HepG2 (cell line): ENCODE results near the gene SNX3. TPM values are rescaled to one million over a fixed set of nuclear protein-coding genes. Genes with fewer than 3 reads are reported as not detected.
A peak's percentile ranks its signal among the peaks of the same experiment; 100 is the strongest.

Experiments
- CHCHD3 ChIP-seq: sonication (generic); formaldehyde crosslinking; IDR thresholded peaks from 2 replicates; pipeline ENCODE4 v1.8.0; 2022; ENCODE audit warnings: mild to moderate bottlenecking, missing genetic modification reagents, moderate library complexity
- E2F1 ChIP-seq: sonication (generic); formaldehyde crosslinking; IDR thresholded peaks from 2 replicates; pipeline ENCODE4 v1.5.0; 2020; ENCODE audit warnings: missing genetic modification reagents
- E2F2 ChIP-seq: sonication (generic); formaldehyde crosslinking; IDR thresholded peaks from 2 replicates; pipeline ENCODE4 v1.4.0; 2020; ENCODE audit warnings: missing genetic modification reagents, borderline replicate concordance
- FOXP1 ChIP-seq, 2 experiments: fragments of 450-650 bp in 1 of 2; IDR thresholded peaks; 2 replicates each; pipeline ENCODE4 v1.6.1; 2017 to 2018; ENCODE audit warnings: antibody characterized with exemption in 1 of 2
- GATAD2A ChIP-seq: IDR thresholded peaks from 2 replicates; pipeline ENCODE4 v1.6.1; 2016
- IKZF1 ChIP-seq: fragments of 450-650 bp; IDR thresholded peaks from 2 replicates; pipeline ENCODE4 v1.7.1; 2016
- IRX3 ChIP-seq: sonication (generic); formaldehyde crosslinking; IDR thresholded peaks from 2 replicates; pipeline ENCODE4 v1.8.1; 2023; ENCODE audit warnings: mild to moderate bottlenecking, low read depth, missing genetic modification reagents, borderline replicate concordance
- PHF21A ChIP-seq: sonication (generic); formaldehyde crosslinking; IDR thresholded peaks from 2 replicates; pipeline ENCODE4 v1.5.0; 2020; ENCODE audit warnings: mild to moderate bottlenecking, missing genetic modification reagents
- TBX3 ChIP-seq: fragments of 450-650 bp; IDR thresholded peaks from 2 replicates; pipeline ENCODE4 v1.6.1; 2017; ENCODE audit warnings: antibody characterized with exemption, mild to moderate bottlenecking, inconsistent platforms, borderline replicate concordance
- ZBTB34 ChIP-seq: sonication (generic); formaldehyde crosslinking; IDR thresholded peaks from 2 replicates; pipeline ENCODE4 v1.8.0; 2022; ENCODE audit warnings: mild to moderate bottlenecking, missing genetic modification reagents
- ZFP90 ChIP-seq: sonication (generic); formaldehyde crosslinking; IDR thresholded peaks from 2 replicates; pipeline ENCODE4 v1.8.0; 2022; ENCODE audit warnings: missing genetic modification reagents, mild to moderate bottlenecking, inconsistent platforms, borderline replicate concordance
- ZNF101 ChIP-seq: sonication (generic); formaldehyde crosslinking; IDR thresholded peaks from 2 replicates; pipeline ENCODE4 v1.4.0; 2020; ENCODE audit warnings: mild to moderate bottlenecking, low read depth, missing genetic modification reagents, borderline replicate concordance
- ZNF207 ChIP-seq: fragments of 450-650 bp; IDR thresholded peaks from 2 replicates; pipeline ENCODE4 v1.6.1; 2016; ENCODE audit warnings: antibody characterized with exemption, borderline replicate concordance
- ZNF282 ChIP-seq: fragments of 450-650 bp; IDR thresholded peaks from 2 replicates; pipeline ENCODE4 v1.6.1; 2018; ENCODE audit not compliant: partially characterized antibody
- ZNF33A ChIP-seq: sonication (generic); formaldehyde crosslinking; IDR thresholded peaks from 2 replicates; pipeline ENCODE4 v1.5.1; 2020; ENCODE audit warnings: missing genetic modification reagents, mild to moderate bottlenecking, moderate library complexity, borderline replicate concordance
- ZNF513 ChIP-seq: sonication (generic); formaldehyde crosslinking; conservative IDR thresholded peaks from 2 replicates; pipeline ENCODE4 v1.5.0; 2020; ENCODE audit warnings: missing genetic modification reagents
- ZNF550 ChIP-seq: sonication (generic); formaldehyde crosslinking; IDR thresholded peaks from 2 replicates; pipeline ENCODE4 v1.4.0; 2020; ENCODE audit warnings: mild to moderate bottlenecking, missing genetic modification reagents, borderline replicate concordance
- ZNF552 ChIP-seq: sonication (generic); formaldehyde crosslinking; IDR thresholded peaks from 2 replicates; pipeline ENCODE4 v1.9.0; 2022; ENCODE audit warnings: missing genetic modification reagents, mild to moderate bottlenecking, borderline replicate concordance
- ZNF570 ChIP-seq: sonication (generic); formaldehyde crosslinking; IDR thresholded peaks from 2 replicates; pipeline ENCODE4 v1.4.0; 2020; ENCODE audit warnings: mild to moderate bottlenecking, missing genetic modification reagents, borderline replicate concordance
- ZNF703 ChIP-seq: sonication (generic); formaldehyde crosslinking; IDR thresholded peaks from 2 replicates; pipeline ENCODE4 v1.5.1; 2020; ENCODE audit warnings: missing genetic modification reagents, mild to moderate bottlenecking, moderate library complexity, borderline replicate concordance
- ZNF883 ChIP-seq: sonication (generic); formaldehyde crosslinking; IDR thresholded peaks from 2 replicates; pipeline ENCODE4 v1.5.1; 2020; ENCODE audit warnings: mild to moderate bottlenecking, missing genetic modification reagents; ENCODE audit errors: not compliant biosample characterization
- polyA plus RNA-seq, 8 experiments: library from polyadenylated mRNA; depleted of rRNA in 3 of 8; stranded (reverse) in 7 of 8; unstranded in 1 of 8; fragments of >200 nt; fragmentation: Illumina TruSeq in 4 of 8; extraction: Trizol in 4 of 8; gene quantifications; 2 replicates each; pipeline versions ENCODE4 v1.2.1 to v1.2.3, GENCODE V29; 2011 to 2016; ENCODE audit warnings: low read depth in 4 of 8, missing spikeins in 1 of 8, mixed read lengths in 1 of 8; ENCODE audit not compliant: insufficient read depth in 1 of 8
- total RNA-seq, 5 experiments: library from RNA; depleted of rRNA; stranded (reverse); fragments of >200 nt; fragmentation: Illumina TruSeq; extraction: Trizol; gene quantifications; 2 replicates each; pipeline ENCODE4 v1.2.3, GENCODE V29; 2016; ENCODE audit warnings: low read depth in 1 of 5
- TF ChIP-seq, protein P1 (sequence below): sonication (generic); formaldehyde crosslinking; IDR thresholded peaks from 2 replicates; pipeline ENCODE4 v1.5.0; 2020; ENCODE audit warnings: missing genetic modification reagents

Gene SNX3
- total and polyA plus RNA-seq, 2 of the 13 experiments (the other 11 are each of a cell fraction or from before 2014, with no cell fraction given): 84.9 to 226 TPM

DNA sequence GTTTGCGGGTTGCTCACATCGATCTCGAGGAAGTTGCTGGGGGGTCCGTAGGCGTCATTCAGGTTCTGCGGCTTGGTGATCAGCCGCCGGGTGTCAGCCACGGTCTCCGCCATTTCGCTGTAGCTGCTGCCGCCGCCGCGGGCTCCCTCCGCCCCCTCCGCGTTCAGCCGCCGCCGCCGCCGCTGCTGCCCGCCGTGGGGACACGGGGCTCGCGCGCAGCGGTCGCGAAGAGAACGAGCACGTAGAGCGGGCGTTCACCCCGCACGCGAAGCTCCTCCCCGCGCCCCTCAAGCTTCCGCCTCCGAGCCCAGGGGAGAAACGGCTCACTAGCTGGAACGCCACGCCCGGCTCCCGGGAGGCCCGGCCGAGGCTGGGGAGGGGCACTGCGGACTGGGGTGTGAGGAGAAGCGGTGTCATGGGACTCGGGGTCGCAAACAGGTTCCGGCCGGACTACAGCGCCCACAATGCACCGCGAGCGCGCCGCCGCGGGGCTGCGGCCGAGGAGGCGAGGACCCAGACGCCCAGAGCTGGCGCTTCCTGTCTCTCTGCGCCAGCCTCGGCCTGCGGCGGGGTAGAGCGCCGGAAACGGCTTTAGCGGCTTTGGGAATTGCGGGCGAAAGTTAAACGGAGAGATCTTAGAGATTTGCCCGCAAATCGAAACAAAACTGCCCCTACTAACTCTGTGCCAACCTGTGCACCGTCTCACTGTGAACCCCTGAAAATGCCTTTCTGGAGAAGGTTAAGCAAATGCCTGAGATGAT is at the start of gene SNX3 (continued):
- TF ChIP-seq ZNF550 (no peak), IKZF1 (no peak), ZNF101 (no peak), ZNF570 (CRISPR knock-in tag) (no peak), PHF21A (peak; percentile 64), FOXP1 (IDR thresholded peaks at IDR 0.05) (no peak), FOXP1 (CRISPR knock-in tag; IDR thresholded peaks at IDR 0.05) (no peak), ZBTB34 (CRISPR knock-in tag) (0 out of 2 replicates have a peak, but pooled peaks have one; percentile 15), ZNF703 (CRISPR knock-in tag) (no peak), ZNF552 (peak; percentile 48; the same call in 1 of the 2 replicates), ZNF883 (CRISPR knock-in tag) (peak; percentile 21), GATAD2A (CRISPR knock-in tag) (peak; percentile 39; the same call in 1 of the 2 replicates), CHCHD3 (CRISPR knock-in tag) (no peak), ZFP90 (CRISPR knock-in tag) (no peak; the same call in 1 of the 2 replicates), ZNF207 (no peak), IRX3 (CRISPR knock-in tag) (0 out of 2 replicates have a peak, but pooled peaks have one; percentile 49), ZNF33A (CRISPR knock-in tag) (no peak), ZNF513 (CRISPR knock-in tag) (no peak), TBX3 (peak; percentile 35; the same call in 1 of the 2 replicates), ZNF282 (no peak), E2F2 (CRISPR knock-in tag) (no peak), E2F1 (peak; percentile 71; the same call in 1 of the 2 replicates)
- TF ChIP-seq, protein P1, sequence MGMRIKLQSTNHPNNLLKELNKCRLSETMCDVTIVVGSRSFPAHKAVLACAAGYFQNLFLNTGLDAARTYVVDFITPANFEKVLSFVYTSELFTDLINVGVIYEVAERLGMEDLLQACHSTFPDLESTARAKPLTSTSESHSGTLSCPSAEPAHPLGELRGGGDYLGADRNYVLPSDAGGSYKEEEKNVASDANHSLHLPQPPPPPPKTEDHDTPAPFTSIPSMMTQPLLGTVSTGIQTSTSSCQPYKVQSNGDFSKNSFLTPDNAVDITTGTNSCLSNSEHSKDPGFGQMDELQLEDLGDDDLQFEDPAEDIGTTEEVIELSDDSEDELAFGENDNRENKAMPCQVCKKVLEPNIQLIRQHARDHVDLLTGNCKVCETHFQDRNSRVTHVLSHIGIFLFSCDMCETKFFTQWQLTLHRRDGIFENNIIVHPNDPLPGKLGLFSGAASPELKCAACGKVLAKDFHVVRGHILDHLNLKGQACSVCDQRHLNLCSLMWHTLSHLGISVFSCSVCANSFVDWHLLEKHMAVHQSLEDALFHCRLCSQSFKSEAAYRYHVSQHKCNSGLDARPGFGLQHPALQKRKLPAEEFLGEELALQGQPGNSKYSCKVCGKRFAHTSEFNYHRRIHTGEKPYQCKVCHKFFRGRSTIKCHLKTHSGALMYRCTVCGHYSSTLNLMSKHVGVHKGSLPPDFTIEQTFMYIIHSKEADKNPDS (CRISPR knock-in tag): no peak
